NCI-H526 treated with DMSO at 0.1 percent for 48 hours (cell line): ENCODE measurements around the gene CABLES1.

Source experiments
- DNase-seq: peaks from one replicate; lab custom pipeline; 2025; lab: John Stamatoyannopoulos, UW

Gene CABLES1

GRCh38 chr18:23169673-23170044 lies 34.4 kb downstream of the CABLES1 start:
- no peak for DNase-seq

- DNase-seq, result no peak
These were observed 34.9 kb downstream of the CABLES1 start for GRCh38 chr18:23170137-23170536.

- no peak for DNase-seq
These were observed 36.4 kb downstream of the CABLES1 start for GRCh38 chr18:23171581-23172156.

- no peak for DNase-seq
These were observed 37.5 kb downstream of the CABLES1 start for GRCh38 chr18:23172591-23173380.

- no peak for DNase-seq
These were observed 38.6 kb downstream of the CABLES1 start for GRCh38 chr18:23173912-23174311.

GRCh38 chr18:23176701-23177432 lies 41.6 kb downstream of the CABLES1 start:
- no peak for DNase-seq

GRCh38 chr18:23177433-23178072 lies 42.3 kb downstream of the CABLES1 start:
- DNase-seq, result no peak

- no peak for DNase-seq
These were observed 42.9 kb downstream of the CABLES1 start for GRCh38 chr18:23178201-23178600.

GRCh38 chr18:23178661-23179081 lies 43.4 kb downstream of the CABLES1 start:
- DNase-seq, result no peak

- no peak for DNase-seq
These were observed 44.1 kb downstream of the CABLES1 start for GRCh38 chr18:23179416-23179815.

- no peak for DNase-seq
These were observed 46.3 kb downstream of the CABLES1 start for GRCh38 chr18:23181547-23181946.

GRCh38 chr18:23182606-23183005 lies 47.3 kb downstream of the CABLES1 start:
- no peak for DNase-seq

- DNase-seq, result no peak
These were observed 48.3 kb downstream of the CABLES1 start for GRCh38 chr18:23183411-23184150.

- no peak for DNase-seq
These were observed 51.5 kb downstream of the CABLES1 start for GRCh38 chr18:23186781-23187180.

- DNase-seq, result no peak
These were observed 52.9 kb downstream of the CABLES1 start for GRCh38 chr18:23188068-23188760.

- DNase-seq, result no peak
These were observed 53.8 kb downstream of the CABLES1 start for GRCh38 chr18:23189099-23189498.

GRCh38 chr18:23189768-23190661 lies 54.7 kb downstream of the CABLES1 start:
- DNase-seq, result no peak

- DNase-seq, result no peak
These were observed 55.9 kb downstream of the CABLES1 start for GRCh38 chr18:23191232-23191631.

GRCh38 chr18:23193742-23194141 lies 58.5 kb downstream of the CABLES1 start:
- no peak for DNase-seq
